HCT116 (cell line): Measurements from ENCODE around the gene CD72. TPM values are rescaled to one million over a fixed set of nuclear protein-coding genes. Genes with fewer than 3 reads are reported as not detected.
"Not testable (repeated sequence)": the region's sequence is repeated elsewhere in the genome, so short reads cannot be mapped to it uniquely, and the experiment has no call there.

ENCODE experiments used
- ATAC-seq: fragments of 200-7000 bp; cut with Tn5 transposase; 2 replicates; pipeline ENCODE4 v1.9.1; 2020; ENCODE audit warnings: mild to moderate bottlenecking, moderate library complexity
- BruUV-seq: library from RNA; stranded (reverse); fragments of 400-500 nt; replicated peaks from 2 replicates; lab custom pipeline; 2021; lab: Mats Ljungman, UMichigan
- CTCF ChIA-PET: fragments of 300-600 bp; sonication (Branson Sonifier 250); formaldehyde crosslinking; loops from one replicate; lab custom pipeline; 2021; ENCODE audit warnings: antibody characterized with exemption; lab: Charles Lee
- POLR2A ChIA-PET: fragments of 300-600, 350-600 bp; sonication (Branson Sonifier 250); formaldehyde crosslinking; loops from one replicate; lab custom pipeline; 2021; ENCODE audit warnings: antibody characterized with exemption; lab: Charles Lee
- RAD21 ChIA-PET, 2 experiments: fragments of 300-600 bp; sonication (Branson Sonifier 250); formaldehyde crosslinking; loops; one replicate each; lab custom pipeline; 2023; ENCODE audit warnings: low total read pairs in 2 of 2; ENCODE audit not compliant: uncharacterized antibody in 2 of 2, unreplicated experiment in 2 of 2, low non-redundant PET in 1 of 2; lab: Charles Lee
- DNase-seq: peaks from one replicate; pipeline ENCODE4 v3.0.0-alpha.2; 2010; ENCODE audit warnings: low read depth, low spot score
- H2AFZ ChIP-seq: fragments of 200-600 bp; shearing (Covaris generic), sonication (generic); 2 replicates; pipeline ENCODE4 v1.6.1; 2017; ENCODE audit warnings: low read depth, mixed run types, mixed read lengths, antibody characterized with exemption, low read length; ENCODE audit not compliant: poor library complexity, severe bottlenecking
- H3K27ac ChIP-seq: 2 replicates; pipeline ENCODE4 v1.5.1; 2012; ENCODE audit warnings: low read depth, low read length
- H3K27me3 ChIP-seq: fragments of 200-600 bp; sonication (generic); 2 replicates; pipeline ENCODE4 v1.6.1; 2016; ENCODE audit warnings: mixed run types, low read length, mixed read lengths; ENCODE audit not compliant: insufficient read depth
- H3K36me3 ChIP-seq, 2 experiments: fragments of 200-500 bp in 1 of 2; fragments of 200-600 bp in 1 of 2; sonication (Bioruptor generic) in 1 of 2; sonication (generic) in 1 of 2; 2 replicates each; pipeline versions ENCODE4 v1.5.1 to v1.6.1; 2014 to 2016; ENCODE audit warnings: low read length in 2 of 2, inconsistent platforms in 1 of 2, mixed read lengths in 1 of 2, mixed run types in 1 of 2; ENCODE audit not compliant: insufficient read depth in 2 of 2, control insufficient read depth in 1 of 2
- H3K4me1 ChIP-seq, 2 experiments: fragments of 200-600 bp in 1 of 2; sonication (generic) in 1 of 2; 2 replicates each; pipeline versions ENCODE4 v1.5.1 to v1.6.1; 2012 to 2017; ENCODE audit warnings: low read length in 2 of 2, inconsistent platforms in 1 of 2, mild to moderate bottlenecking in 1 of 2, mixed read lengths in 1 of 2, mixed run types in 1 of 2, moderate library complexity in 1 of 2; ENCODE audit not compliant: insufficient read depth in 2 of 2, control insufficient read depth in 1 of 2
- H3K4me2 ChIP-seq: fragments of 200-600 bp; sonication (generic); 2 replicates; pipeline ENCODE4 v1.6.1; 2017; ENCODE audit warnings: mixed run types, low read length, mixed read lengths
- H3K4me3 ChIP-seq, 2 experiments: fragments of 200-600 bp in 1 of 2; sonication (generic) in 1 of 2; replicated peaks in 1 of 2; 2 replicates each; pipeline ENCODE4 v1.5.1; 2011 to 2016; ENCODE audit warnings: low read length in 2 of 2, control low read depth in 1 of 2, low read depth in 1 of 2, mild to moderate bottlenecking in 1 of 2, mixed read lengths in 1 of 2, mixed run types in 1 of 2
- H3K79me2 ChIP-seq: fragments of 200-600 bp; sonication (generic); 2 replicates; pipeline ENCODE4 v1.6.1; 2017; ENCODE audit warnings: mild to moderate bottlenecking, mixed run types, low read length, moderate library complexity, mixed read lengths; ENCODE audit not compliant: insufficient read depth
- H3K9ac ChIP-seq: fragments of 200-600 bp; sonication (generic); 2 replicates; pipeline ENCODE4 v1.6.1; 2016; ENCODE audit warnings: low read length, mixed read lengths
- H3K9me2 ChIP-seq: fragments of 200-600 bp; sonication (generic), shearing (Covaris generic); 2 replicates; pipeline ENCODE4 v1.6.1; 2017; ENCODE audit warnings: mixed run types, mild to moderate bottlenecking, moderate library complexity; ENCODE audit not compliant: insufficient read depth
- H3K9me3 ChIP-seq, 2 experiments: fragments of 200-500 bp in 1 of 2; fragments of 200-600 bp in 1 of 2; sonication (Bioruptor generic) in 1 of 2; sonication (generic) in 1 of 2; 2 replicates each; pipeline ENCODE4 v1.6.1; 2014 to 2017; ENCODE audit warnings: low read length in 2 of 2, mixed read lengths in 2 of 2, inconsistent platforms in 1 of 2, low read depth in 1 of 2, mild to moderate bottlenecking in 1 of 2, mixed run types in 1 of 2, moderate library complexity in 1 of 2; ENCODE audit not compliant: control insufficient read depth in 1 of 2, insufficient read depth in 1 of 2
- H4K20me1 ChIP-seq: fragments of 200-600 bp; sonication (generic), shearing (Covaris generic); 2 replicates; pipeline ENCODE4 v1.6.1; 2017; ENCODE audit warnings: mixed run types, mild to moderate bottlenecking, moderate library complexity; ENCODE audit not compliant: insufficient read depth
- CEBPB ChIP-seq: IDR thresholded peaks from 2 replicates; pipeline ENCODE4 v1.6.1; 2012; ENCODE audit warnings: low read depth
- CTCF ChIP-seq, 3 experiments: fragments of 200-600 bp in 1 of 3; sonication (generic) in 1 of 3; IDR thresholded peaks in 2 of 3; conservative IDR thresholded peaks in 1 of 3; 2 replicates each; pipeline ENCODE4 v1.5.1; 2012 to 2017; ENCODE audit warnings: low read depth in 2 of 3, low read length in 2 of 3, antibody characterized with exemption in 1 of 3, borderline replicate concordance in 1 of 3, control low read depth in 1 of 3, mild to moderate bottlenecking in 1 of 3, mixed read lengths in 1 of 3, mixed run types in 1 of 3, moderate library complexity in 1 of 3; ENCODE audit not compliant: insufficient read depth in 1 of 3
- EGR1 ChIP-seq: IDR thresholded peaks from 2 replicates; pipeline ENCODE4 v1.6.1; 2012; ENCODE audit warnings: low read depth
- EZH2phosphoT487 ChIP-seq: fragments of 200-600 bp; IDR thresholded peaks from 2 replicates; pipeline ENCODE4 v1.6.1; 2018; ENCODE audit warnings: antibody characterized with exemption, borderline replicate concordance
- FOSL1 ChIP-seq: IDR thresholded peaks from 2 replicates; pipeline ENCODE4 v1.6.1; 2012; ENCODE audit warnings: low read depth
- JUND ChIP-seq: IDR thresholded peaks from 2 replicates; pipeline ENCODE4 v1.6.1; 2012
- POLR2AphosphoS5 ChIP-seq: IDR thresholded peaks from 2 replicates; pipeline ENCODE4 v1.6.1; 2011; ENCODE audit warnings: mild to moderate bottlenecking, low read depth, low read length, moderate library complexity
- REST ChIP-seq: IDR thresholded peaks from 2 replicates; pipeline ENCODE4 v1.6.1; 2012; ENCODE audit warnings: low read depth
- SP1 ChIP-seq: IDR thresholded peaks from 2 replicates; pipeline ENCODE4 v1.6.1; 2012; ENCODE audit warnings: low read depth
- SRF ChIP-seq: IDR thresholded peaks from 2 replicates; pipeline ENCODE4 v1.6.1; 2012; ENCODE audit warnings: low read depth
- ZBTB33 ChIP-seq: IDR thresholded peaks from 2 replicates; pipeline ENCODE4 v1.6.1; 2011; ENCODE audit warnings: mild to moderate bottlenecking, low read length, moderate library complexity; ENCODE audit not compliant: insufficient replicate concordance; ENCODE audit errors: extremely low read depth
- ZFX ChIP-seq: fragments of 450-650 bp; IDR thresholded peaks from 2 replicates; pipeline ENCODE4 v1.6.1; 2017
- intact Hi-C: fragments of 100-400 bp; cut with micrococcal nuclease; formaldehyde crosslinking; loops from 2 replicates; pipeline ENCODE4 v1.10.0; 2022
- total RNA-seq: library from RNA; stranded (reverse); gene quantifications from one replicate; pipeline ENCODE4 v1.2.1, GENCODE V29; 2021; ENCODE audit not compliant: unreplicated experiment
- TF ChIP-seq, protein P1 (sequence below): IDR thresholded peaks from 2 replicates; pipeline ENCODE4 v1.6.1; 2012
- TF ChIP-seq, protein P2 (sequence below): IDR thresholded peaks from 2 replicates; pipeline ENCODE4 v1.6.1; 2012

CD72 gene
- total RNA-seq, 1 experiment from 2014 or later, result 1.6 TPM

- no peak overlapping the region for H3K9ac ChIP-seq
- H3K9me3 ChIP-seq, result no peaks in the 10 kb centered on the region
- RAD21 ChIA-PET, result no interaction called here
- no peaks in the 10 kb centered on the region for H3K79me2 ChIP-seq
- TF ChIP-seq CTCF (IDR thresholded peaks at IDR 0.05 in 2 of 3, conservative IDR thresholded peaks at IDR 0.05 in 1 of 3; ENCODE audit: borderline replicate concordance in 1 of 3, insufficient read depth in 1 of 3, low read depth in 2 of 3, low read length in 2 of 3) (no peak), EGR1 (no peak), FOSL1 (no peak), REST (no peak), JUND (no peak), ZFX (no peak), SRF (no peak), POLR2AphosphoS5 (no peak), SP1 (no peak), ZBTB33 (no peak), CEBPB (no peak), EZH2phosphoT487 (no peak)
- TF ChIP-seq, protein P1, sequence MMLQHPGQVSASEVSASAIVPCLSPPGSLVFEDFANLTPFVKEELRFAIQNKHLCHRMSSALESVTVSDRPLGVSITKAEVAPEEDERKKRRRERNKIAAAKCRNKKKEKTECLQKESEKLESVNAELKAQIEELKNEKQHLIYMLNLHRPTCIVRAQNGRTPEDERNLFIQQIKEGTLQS, result no peak
- TF ChIP-seq, protein P2, sequence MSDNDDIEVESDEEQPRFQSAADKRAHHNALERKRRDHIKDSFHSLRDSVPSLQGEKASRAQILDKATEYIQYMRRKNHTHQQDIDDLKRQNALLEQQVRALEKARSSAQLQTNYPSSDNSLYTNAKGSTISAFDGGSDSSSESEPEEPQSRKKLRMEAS, result no peak
- H3K4me2 ChIP-seq, result no peak overlapping the region
- H3K4me1 ChIP-seq, result no peaks in the 10 kb centered on the region
- intact Hi-C loops, result no loop called here
- H3K4me3 ChIP-seq, result no peak overlapping the region
- ATAC-seq (no peak), DNase-seq (no peak)
- H3K36me3 ChIP-seq, result no peaks in the 10 kb centered on the region
- POLR2A ChIA-PET, result no interaction called here
- no peaks in the 10 kb centered on the region for H4K20me1 ChIP-seq
- CTCF ChIA-PET, result interaction anchor here (1.4 kb wide), 1 partner anchor 28 kb away, joined by 4 read pairs; no protein-coding TSS in a partner anchor
- H3K27ac ChIP-seq, result no peak overlapping the region
- no peaks in the 10 kb centered on the region for H3K27me3 ChIP-seq
- no peaks in the 10 kb centered on the region for H3K9me2 ChIP-seq
- no TSS peak for BruUV-seq
- H2AFZ ChIP-seq, result no peak overlapping the region
Observed at GRCh38 chr9:35639631-35640030, 21.4 kb upstream of the CD72 start.

DNA sequence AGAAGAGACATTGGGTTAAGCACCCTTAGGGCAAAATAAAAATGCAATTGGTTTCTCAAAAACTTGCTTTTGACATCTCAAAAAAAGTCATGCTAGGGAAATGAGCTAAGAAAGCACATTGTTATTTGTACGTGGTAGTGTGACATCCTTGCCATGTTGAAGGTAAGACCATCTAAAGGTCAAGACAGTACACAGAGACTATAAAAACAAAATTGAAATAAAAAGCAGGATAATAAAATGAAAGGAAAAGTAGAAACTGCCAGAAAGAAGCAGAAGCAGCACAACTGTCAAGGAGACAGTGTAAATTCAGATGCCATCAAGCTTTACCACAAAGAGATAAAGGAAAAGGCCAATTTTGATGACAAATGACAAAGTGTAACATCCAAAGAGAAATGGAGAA, 21.0 kb upstream of the CD72 start:
- H3K27me3 ChIP-seq, ATAC-seq, H3K9ac ChIP-seq, H3K79me2 ChIP-seq, DNase-seq, H3K27ac ChIP-seq, H3K9me2 ChIP-seq, BruUV-seq, CTCF ChIA-PET, H3K4me3 ChIP-seq, H4K20me1 ChIP-seq, H3K36me3 ChIP-seq, intact Hi-C loops, H3K9me3 ChIP-seq, H3K4me2 ChIP-seq, POLR2A ChIA-PET, H3K4me1 ChIP-seq, RAD21 ChIA-PET, H2AFZ ChIP-seq: not testable (repeated sequence)
